Testis (tissue), 2 donors: ENCODE data around the gene PLXDC2.

Experiments used
- POLR2A ChIP-seq: fragments of 450-650 bp; IDR thresholded peaks from one replicate; pipeline ENCODE4 v1.6.1; 2017; ENCODE audit warnings: antibody characterized with exemption, mild to moderate bottlenecking, moderate library complexity
- TF ChIP-seq, protein P1 (sequence below), 3 experiments: fragments of 450-650 bp in 2 of 3; fragments of 200-600 bp in 1 of 3; sonication (generic) in 1 of 3; IDR thresholded peaks; one replicate each; pipeline ENCODE4 v1.5.1; 2016 to 2019; ENCODE audit warnings: antibody characterized with exemption in 3 of 3, mild to moderate bottlenecking in 2 of 3, moderate library complexity in 1 of 3

- TF ChIP-seq, protein P1, sequence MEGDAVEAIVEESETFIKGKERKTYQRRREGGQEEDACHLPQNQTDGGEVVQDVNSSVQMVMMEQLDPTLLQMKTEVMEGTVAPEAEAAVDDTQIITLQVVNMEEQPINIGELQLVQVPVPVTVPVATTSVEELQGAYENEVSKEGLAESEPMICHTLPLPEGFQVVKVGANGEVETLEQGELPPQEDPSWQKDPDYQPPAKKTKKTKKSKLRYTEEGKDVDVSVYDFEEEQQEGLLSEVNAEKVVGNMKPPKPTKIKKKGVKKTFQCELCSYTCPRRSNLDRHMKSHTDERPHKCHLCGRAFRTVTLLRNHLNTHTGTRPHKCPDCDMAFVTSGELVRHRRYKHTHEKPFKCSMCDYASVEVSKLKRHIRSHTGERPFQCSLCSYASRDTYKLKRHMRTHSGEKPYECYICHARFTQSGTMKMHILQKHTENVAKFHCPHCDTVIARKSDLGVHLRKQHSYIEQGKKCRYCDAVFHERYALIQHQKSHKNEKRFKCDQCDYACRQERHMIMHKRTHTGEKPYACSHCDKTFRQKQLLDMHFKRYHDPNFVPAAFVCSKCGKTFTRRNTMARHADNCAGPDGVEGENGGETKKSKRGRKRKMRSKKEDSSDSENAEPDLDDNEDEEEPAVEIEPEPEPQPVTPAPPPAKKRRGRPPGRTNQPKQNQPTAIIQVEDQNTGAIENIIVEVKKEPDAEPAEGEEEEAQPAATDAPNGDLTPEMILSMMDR (IDR thresholded peaks at IDR 0.05), result no peak
- no peak for TF ChIP-seq POLR2A
Observed at GRCh38 chr10:20105931-20106330, 289.7 kb downstream of the PLXDC2 start.
